ENCODE measurements around the gene TCF7L2.

The TCF7L2 gene

DNA sequence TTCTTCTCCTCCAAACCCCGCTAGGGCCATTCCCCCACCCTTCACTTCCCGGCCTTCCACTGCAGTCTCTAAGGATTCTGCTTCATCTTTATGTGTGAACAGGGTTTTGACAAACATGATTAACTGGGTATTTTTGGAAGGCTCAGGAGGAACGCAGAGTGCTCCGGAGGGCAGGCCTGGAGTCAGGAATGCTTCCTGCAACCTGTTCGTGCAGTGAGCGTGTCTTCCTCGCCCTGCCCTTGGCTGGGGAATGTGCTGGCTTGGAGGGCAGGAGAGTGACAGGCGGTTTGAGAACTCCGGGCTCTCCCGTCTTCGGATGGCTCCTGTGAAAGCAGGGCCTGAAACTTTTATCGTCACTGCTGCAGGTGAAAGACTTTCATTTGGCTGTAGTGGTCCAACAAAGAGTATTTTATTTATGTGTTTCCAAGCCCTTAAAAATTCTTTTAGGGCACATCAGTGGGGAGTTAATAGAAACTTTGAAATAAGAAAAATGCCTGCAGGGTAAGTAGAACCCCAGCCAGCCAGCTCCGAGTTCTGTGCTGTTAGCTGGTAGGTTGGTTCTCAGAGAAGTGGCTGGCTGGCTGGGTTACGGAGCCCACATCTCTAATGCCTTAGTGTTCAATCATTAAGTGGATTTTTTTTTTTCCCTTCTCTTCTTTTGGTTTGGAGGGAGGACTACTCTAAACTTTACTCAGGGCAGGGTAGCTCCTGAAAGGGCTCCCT is 51.0 kb downstream of the TCF7L2 start:
- DNase-seq: no peak

DNA sequence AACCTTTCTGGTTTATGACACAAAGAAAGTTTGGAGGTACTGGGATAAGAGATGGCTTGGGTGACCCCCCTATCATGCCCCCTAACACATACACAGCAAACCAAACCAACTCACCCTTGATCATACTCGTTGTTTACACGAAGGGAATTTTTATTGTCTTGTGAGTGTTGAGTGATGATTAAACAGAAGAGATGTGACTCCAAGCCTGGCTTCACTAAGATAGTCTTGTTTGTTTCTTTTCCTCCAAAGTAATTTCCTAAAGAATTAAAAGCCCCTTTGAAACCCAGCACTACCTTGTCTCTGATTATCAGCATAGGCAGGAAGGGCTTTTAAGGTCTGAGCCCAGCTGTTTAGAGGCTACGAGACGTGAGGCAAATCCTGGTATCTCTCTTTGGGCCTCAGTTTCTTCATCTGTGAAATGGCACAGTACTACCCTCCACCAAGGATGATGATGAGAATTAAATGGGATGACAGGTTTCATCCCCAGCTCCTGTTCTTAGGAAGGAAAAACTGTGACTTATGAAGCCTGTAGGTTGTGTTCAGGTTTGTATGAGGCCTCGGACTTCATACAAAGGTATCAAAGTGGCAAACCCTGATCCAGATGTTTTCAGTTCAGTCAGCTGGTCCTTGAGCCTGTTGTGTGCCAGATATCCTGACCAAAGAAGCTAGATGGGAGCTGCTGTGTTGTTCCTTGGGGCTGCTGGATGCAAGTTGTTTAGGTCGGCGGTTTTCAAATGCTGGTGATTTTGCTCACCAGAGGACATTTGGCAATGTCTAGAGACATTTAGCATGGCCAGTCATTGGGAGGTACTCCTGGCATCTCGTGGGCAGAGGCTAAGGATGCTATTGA is 51.8 kb downstream of the TCF7L2 start:
- no peak for DNase-seq

DNA sequence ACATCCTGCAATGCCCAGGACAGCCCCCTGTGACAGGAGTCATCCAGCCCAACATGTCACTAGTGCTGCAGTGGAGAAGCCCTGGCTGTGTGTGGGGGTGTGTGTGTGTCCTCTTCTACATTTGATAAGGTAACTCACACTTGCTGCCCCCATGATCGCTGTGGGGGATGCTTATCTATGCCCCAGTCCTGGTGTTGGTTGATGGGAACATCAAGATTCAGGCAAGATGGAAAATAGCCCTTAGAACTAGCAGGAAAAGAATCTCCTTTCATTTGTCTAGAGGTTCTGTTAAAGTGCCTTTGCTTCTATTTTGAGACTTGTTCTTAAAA is 52.4 kb downstream of the TCF7L2 start:
- no peak for DNase-seq

DNA sequence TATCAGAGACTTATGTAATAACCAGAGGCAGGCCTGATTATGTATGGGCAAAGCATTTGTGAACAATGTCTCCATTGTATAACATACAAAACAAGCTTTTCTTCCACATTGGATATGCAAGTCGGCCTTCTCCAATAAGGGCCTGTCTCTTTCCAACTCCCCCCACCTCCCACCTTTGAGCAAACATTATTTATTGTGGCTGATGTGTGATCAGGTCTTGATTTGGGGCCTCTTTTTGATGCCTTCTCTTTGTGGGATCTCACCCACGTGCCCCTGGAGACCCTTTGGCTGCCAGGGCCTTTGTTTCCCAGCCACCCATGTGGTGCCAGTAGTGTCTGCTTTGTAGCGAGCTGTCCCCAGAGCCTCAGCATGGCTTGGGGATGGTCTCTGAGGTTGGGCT is 53.0 kb downstream of the TCF7L2 start:
- no peak for DNase-seq

DNA sequence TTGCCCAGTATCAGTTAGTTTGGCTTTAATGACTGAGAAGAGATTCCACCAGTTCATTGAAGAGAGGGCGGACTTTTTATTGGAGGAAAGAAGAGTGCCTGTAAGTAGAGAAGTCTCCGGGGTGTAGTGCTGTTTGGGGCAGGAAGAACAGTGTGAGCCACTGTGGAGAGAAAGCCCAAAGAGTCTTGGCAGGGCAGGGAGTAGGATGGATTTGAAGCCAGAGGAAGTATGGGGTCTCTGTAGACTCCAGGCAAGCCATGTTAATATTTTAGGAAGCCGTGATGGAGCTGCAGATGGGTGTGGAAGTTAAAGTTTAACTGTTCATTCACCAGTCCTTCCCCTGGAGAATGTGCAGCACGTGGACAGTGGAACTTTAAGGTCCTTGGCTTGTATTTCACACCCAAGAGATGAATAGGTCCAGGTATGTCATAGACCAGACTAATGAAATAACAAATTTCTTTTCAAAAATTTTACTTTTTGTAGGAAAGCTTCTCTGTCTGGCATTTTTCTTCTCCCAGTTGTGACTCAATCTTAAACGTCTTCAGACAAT is 54.1 kb downstream of the TCF7L2 start:
- no peak for DNase-seq

DNA sequence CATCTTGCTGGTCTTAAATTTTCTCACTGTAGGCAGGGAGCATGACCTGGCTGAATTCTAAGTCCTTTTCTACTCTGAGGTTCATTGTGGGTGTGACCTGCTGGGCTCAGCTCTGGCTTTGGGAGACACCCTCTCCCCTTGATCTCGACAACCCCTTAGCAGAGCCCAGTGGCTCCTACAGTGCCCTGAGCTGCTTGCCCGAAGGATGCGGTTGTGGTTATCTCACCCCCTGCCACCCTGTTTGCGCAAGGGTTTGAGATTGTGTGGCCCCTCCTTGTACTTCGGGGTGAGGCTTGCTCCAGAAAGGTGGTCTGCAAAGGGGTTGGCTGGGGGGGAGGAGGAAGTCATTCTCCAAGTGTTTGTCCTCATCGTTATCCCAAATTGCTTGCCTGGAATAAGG is 55.3 kb downstream of the TCF7L2 start:
- DNase-seq: no peak

DNA sequence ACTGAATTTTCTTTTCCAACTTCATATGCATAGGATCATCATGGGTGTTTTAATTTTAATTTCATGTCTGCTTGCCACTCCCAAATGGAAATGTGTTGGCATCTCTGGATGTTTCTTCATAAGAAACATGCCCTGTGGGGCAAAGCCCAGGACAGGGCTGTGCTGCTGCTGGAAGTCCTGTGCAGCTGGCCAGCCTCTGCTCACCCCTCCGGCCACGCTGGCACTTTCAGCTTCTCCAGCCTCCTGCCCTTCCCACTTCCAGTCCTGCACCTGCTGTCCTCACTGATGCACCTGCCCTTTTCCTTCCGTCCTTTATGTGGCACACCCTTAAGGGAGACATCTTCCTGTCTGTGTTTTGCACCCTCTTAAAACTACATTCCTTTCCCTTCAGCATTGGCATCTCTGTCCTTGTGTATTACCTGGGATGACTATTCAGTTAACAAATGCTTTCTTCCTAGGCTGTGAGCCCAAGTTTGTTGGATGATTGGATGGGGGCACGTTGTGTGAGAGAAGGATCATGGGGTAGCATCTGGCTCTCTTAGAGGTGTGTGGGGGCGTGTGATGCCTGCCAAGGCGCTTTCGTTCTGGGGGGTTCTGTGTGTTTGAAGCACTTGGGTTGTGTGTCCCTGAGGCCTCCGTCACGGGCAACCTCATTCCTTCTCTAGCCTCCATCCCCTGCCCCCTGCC is 56.8 kb downstream of the TCF7L2 start:
- peak; percentile 33 for DNase-seq

DNA sequence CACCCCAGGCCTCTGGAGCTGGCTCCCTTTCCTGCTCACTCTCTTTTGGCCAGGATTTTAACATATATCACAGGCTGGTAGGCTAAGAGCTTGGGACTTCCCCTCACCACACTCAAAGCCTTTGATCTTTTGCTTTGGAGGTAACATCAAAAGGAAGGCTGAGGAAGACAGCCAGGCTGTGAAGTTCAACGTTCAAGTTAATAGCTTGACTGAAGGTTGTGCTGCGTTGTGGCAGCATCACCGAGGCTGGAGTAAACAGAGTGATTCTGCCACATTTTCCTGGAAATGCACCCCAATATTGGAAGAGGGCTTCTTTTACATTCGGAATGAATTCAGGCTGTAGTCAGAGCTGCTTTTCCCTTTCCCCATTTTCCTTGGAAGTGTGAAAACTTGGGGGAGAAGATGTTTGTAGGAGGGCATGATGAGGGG is 57.3 kb downstream of the TCF7L2 start:
- DNase-seq: no peak

DNA sequence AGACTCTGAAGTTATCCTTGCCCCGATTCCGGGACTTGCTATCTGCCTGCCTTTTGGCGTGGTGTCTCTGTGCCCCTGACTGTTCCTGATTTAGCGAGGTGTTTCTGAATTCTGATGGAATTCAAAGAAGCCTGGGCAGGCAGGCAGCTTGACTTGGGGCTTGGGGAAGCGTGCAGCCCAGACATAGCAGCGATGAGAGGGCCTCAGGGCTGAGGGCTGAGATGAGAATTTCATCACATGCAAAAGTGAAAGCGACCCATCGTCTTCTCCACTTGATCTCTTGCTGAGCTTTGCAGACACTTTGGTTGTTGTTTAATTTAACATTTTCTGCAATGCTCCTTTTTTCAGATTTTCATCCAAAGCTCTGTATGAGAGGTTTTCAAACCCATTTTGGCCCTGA is 57.8 kb downstream of the TCF7L2 start:
- no peak for DNase-seq

DNA sequence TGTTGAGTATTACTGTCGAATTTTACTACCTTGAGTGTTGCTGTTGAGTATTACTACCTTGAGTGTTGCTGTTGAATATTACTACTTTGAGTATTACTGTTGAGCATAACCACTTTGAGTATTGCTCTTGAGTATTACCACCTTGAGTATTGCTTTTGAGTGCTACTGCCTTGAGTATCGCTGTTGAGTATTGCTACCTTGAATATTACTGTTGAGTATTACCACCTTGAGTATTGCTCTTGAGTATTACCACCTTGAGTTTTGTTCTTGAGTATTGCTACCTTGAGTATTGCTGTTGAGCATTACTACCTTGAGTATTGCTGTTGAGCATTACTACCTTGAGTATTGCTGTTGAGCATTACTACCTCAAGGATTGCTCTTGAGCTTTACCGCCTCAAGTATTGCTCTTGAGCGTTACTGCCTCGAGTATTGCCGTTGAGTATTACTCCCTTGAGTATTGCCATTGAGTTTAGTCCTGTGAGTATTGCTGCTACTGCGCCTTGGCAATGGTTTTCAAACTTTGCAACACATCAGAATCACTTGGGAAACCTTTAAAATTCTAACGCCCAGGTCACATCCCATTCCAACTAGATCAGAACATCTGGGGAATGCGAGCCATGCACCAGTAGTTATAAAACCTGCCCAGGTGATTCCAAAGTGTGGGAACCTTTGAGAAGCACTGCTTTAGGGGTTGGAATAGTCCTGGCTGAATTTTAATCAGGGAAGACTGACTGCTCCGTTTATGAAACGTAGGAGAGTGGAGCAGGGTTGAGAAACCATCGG is 61.7 kb downstream of the TCF7L2 start:
- DNase-seq: no peak

DNA sequence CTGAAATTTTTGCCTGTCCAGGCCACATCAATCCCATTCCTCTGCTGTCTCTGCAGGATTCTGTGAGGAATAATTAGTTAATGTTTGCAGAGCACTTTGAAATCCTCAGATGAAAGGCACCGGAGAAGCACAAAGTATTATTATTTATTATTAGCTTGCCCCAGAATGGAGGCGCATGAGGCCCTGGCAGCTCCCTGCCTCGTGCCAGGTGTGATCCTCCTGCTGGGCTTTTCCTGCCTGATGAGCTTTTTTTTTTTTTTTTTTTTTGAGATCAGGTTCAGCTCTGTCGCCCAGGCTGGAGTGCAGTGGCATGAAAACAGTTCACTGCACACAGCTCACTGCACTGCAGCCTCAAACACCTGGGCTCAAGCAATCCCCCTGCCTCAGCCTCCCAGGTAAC is 65.2 kb downstream of the TCF7L2 start:
- no peak for DNase-seq

DNA sequence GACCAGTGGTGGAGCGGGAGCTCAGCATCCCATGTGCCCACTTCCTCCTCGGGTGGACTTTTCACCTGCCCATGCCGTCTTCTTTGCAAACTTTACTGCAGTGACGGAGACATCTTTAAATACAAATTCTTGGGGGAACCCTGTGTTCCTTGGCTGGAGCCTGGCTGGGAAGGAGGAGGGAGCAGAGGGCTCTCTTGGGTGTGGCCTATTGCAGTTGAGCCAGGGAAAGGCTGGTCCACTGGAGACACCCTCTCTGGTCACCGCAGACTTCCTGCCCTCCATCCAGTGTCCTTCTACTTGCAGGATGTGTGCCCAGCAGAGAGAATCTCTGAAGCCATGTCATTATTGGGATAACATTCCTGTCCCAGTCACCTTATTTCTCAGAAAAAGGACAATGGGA is 67.3 kb downstream of the TCF7L2 start:
- DNase-seq: no peak

DNA sequence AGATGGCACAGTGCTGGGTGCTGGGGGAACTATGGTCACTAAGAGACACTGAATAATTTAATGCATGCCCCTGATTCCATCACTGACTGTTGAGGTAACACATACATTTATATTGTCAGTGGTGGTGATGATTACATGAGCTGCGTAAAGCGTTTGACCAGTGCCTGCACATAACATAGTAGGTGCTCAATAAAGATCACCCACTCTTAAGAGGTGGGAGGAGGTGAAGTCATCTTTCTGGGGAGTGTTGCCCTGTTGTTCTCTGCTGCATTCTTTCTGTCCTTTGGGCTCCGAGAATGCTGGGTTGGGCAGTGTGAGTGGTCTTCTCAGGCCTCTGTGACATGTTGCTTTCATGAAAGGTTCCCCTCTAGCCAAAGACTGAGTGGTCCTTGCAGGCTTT is 68.0 kb downstream of the TCF7L2 start:
- DNase-seq: no peak

DNA sequence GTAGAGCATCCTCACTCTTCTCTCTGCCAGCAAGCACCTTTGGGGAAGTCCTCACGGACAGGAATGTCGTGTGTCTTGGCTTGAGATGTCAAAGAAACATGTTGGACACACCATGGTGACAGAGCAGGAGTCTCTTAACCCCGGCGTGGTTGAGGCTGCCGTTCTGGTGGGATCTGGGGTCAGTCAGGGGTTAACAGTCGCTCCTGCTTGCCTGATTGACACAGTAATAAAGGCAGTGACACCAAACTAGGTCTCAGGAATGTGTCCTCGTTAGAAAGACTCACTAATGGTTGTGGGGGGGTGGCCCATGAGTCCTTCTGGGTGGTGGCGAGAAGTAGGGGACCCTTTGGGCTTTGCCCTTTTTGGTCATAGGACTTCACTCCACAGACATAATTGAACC is 69.0 kb downstream of the TCF7L2 start:
- no peak for DNase-seq

DNA sequence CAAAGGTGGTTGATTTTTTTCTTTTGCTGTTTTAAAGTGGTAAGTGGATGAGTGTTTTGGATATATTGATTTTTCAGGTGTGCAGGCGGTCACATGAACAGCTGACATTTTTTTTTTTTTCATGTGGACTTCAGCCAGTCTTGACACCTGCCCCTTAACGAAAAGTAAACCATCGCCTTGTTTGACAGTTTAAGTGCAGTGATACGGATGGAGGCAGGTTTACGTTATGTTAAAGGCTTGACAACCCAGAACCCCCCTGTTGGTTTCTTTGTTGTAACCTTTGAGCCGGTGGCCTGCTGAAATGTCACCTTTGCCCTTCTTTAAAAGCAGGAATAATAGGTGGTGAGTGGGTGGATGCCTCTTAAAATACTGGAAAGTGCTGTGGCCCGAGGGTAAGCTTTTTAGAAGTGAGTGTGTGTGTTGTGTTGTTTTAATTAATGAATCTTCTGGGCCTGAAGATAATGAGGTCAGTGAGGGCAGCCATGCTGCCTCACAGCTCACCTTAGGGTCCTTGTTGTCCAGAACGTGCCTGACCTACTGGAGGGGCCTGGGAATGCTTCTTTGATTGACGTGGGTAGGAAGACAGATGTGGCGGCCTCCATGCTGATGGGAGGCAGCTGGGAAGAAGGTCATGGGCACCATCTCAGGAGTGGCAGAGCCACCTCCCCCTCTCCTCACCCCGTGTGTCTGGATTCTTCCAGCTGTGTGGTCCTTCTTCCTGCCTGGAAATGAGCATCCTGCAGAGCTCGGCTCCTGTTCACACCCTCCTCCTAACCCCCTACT is 69.8 kb downstream of the TCF7L2 start:
- DNase-seq: no peak

DNA sequence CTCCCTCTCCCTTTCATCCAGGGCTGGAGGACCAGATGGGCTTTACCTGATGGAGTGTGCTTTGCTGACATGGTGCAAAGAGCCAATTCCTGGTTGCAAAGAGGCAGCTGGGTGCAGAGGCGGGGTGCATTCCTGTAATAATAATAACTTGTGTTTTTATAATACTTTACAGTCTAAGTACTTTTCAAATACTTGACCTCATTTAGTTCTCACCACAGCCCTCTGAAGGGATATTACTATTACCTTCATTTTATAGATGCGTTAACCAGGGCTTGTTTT is 70.4 kb downstream of the TCF7L2 start:
- DNase-seq: no peak

DNA sequence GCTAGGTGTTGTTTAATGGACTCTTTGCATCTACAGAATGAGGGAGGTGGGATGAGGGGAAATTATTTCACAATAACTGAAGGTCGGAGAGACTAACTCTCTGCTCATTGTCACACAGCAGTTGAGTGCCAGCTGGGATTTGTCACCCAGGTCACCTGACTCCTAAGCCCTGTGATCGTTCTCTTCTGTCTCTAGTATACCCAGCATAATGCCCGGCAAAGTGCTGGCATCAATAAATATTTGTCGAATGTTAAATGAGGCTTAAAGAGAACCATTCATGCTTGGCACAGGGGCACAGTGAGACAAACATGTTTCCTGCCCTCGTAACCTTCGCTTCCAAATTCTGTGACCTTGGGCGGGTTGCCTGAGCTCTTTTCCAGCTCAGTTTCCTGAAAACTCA is 70.8 kb downstream of the TCF7L2 start:
- DNase-seq: no peak

DNA sequence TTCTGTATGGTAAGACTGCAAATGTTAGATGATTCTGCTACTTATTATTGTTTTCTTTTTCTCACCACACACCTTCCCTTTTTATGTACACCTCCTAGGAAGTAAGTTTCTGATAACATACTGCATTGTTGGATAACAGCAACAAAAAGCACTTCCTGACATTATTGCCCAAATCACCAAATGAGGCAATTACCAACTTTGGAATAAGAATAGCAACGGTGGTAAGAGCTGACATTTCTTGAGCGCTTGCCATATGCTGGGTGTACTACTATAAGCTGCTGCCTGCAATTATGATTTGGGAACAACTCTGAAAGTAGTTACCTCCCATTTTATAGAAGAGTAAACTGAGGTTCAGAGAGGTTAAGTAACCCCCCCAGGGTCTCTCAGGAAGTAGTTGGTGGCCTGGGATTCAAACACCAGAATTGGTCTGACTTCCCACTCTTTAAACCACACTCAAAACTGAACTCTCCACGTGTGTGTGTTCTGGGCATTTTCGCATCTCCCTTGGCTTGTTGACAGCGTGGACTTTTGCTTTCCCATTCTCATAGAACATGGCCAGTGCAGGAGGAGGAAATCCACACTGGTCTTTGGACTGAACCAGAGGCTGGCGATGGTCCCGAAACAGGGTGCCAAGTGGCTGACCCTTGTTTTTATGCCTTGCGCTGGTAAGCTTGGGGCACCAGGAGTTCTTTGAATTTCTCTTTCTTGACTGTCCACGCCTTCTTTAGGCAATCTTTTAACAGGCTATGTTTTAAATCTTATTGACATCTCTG is 71.4 kb downstream of the TCF7L2 start:
- DNase-seq: no peak

DNA sequence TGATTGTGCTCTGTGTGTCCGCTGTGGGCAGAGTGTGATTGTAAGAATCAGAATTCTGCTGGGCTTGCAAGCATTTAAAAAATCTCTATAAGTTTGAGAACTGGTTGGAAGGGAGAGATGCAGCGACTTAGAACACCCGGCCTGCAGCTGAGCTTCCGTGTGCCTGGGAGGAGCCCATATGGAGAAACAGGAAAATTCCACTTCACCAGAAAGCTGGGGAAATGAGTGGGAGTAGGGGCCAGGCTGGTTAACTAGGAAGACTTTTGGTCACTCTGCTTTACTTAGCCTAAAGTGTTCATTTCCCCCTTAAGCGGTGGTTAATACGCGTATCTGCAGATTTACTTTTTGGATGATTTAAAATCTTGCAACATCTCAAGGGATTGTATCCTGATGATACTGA is 72.2 kb downstream of the TCF7L2 start:
- no peak for DNase-seq

DNA sequence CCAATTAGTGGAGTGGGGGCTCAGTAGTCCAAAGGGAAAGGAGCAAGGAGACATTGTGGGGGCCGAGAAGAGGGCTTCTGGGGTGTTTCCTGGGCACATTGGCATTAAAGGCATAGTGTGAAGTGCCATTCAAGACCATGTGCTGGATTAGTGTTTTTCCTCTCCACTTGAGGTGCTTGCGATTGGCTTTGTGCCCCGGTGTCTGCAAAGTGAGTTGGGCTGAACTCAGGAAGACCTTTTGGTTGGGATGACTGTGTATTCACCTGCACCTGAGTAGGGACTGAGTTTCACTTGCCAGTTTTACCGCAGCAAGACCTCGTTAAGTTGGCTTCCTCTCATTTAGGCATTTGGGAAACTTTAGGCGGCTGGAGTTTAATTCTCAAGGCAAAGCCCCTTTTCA is 73.0 kb downstream of the TCF7L2 start:
- DNase-seq: no peak

DNA sequence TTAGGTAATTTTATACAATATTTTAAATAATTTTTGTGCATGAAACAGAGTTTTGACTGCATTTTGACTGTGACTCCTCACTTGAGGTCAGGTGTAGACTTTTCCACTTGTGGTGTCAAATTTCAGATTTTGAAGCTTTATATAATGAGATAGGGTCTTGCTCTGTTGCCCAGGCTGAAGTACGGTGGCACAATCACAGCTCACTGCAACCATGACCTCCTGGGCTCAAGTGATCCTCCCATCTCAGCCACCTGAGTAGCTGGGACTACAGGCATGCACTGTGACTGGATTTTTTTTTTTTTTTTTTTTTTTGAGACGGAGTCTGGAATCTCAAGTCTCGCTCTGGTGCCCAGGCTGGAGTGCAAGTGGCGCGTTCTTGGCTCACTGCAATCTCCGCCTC is 74.9 kb downstream of the TCF7L2 start:
- DNase-seq: no peak

DNA sequence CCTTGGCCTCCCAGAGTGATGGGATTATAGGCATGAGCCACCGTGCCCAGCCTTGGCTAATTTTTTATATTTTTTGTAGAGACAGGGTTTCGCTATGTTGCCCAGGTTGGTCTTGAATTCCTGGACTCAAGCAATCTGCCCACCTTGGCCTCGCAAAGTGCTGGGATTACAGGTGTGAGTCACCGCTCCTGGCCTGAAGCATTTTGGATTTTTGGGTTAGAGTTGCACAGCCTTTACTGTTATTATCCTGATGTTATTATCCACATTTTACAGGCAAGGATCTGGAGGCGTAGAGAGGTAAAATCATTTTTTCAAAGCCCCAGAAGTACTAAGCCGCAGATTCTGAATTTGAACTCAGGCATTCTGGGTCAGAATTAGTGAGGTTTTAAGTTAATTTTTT is 75.4 kb downstream of the TCF7L2 start:
- no peak for DNase-seq

All from activated T-cell treated with anti-CD3 and anti-CD28 coated beads, Interleukin-2, amount 50 U/mL, for 1 hour (primary cell).